Activated CD4-positive, alpha-beta T cell treated with anti-CD3 and anti-CD28 coated beads for 24 hours (primary cell): ENCODE results near the gene MSI2.

ENCODE experiments used
- DNase-seq, 2 donors: peaks; one replicate each; pipeline ENCODE4 v3.0.0-alpha.2; 2020; ENCODE audit warnings: low read depth in 2 of 2

MSI2 gene

DNA sequence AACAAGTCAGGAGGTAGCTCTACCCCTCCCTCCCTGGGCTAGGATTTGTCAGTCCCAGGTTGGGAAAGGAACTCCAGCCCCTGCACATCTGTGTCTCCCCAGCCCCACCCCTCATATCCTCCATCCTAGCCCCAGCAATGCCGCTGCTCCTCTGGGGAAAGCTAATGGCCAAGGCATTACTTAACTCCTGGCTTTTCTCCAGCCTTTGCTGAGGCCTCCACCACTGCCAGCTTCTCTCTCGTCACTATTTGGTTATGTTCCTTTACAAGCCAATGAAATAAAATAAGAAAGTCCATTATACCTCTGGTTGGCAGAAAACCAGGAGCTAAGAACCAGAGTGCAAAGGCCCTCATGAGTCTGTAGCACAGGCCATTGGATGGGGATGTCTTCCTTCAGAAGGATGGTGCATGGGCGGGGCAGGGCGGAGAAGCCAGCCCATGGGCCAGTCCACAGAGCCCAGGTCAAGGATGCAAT, 317.8 kb downstream of the MSI2 start:
- no peak for DNase-seq

DNA sequence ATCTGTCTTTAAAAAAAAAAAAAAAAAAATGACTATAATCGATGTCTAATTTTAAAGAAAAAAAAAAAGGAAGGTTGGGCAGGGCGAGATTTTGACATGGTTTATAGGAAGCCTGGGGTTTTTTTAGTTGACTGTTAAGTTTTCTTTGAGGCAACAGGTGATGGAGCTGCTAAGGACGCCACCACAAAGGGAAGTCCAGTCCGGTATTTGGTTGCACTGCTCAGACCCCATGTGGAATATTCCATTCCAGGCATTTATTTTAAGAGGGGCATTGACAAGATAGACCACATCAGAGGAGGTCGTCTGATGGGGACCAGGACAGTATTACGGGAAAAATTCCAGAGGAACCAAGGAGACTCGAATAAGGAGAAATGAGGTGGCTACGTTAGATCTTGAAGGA, 320.4 kb downstream of the MSI2 start:
- DNase-seq: no peak

DNA sequence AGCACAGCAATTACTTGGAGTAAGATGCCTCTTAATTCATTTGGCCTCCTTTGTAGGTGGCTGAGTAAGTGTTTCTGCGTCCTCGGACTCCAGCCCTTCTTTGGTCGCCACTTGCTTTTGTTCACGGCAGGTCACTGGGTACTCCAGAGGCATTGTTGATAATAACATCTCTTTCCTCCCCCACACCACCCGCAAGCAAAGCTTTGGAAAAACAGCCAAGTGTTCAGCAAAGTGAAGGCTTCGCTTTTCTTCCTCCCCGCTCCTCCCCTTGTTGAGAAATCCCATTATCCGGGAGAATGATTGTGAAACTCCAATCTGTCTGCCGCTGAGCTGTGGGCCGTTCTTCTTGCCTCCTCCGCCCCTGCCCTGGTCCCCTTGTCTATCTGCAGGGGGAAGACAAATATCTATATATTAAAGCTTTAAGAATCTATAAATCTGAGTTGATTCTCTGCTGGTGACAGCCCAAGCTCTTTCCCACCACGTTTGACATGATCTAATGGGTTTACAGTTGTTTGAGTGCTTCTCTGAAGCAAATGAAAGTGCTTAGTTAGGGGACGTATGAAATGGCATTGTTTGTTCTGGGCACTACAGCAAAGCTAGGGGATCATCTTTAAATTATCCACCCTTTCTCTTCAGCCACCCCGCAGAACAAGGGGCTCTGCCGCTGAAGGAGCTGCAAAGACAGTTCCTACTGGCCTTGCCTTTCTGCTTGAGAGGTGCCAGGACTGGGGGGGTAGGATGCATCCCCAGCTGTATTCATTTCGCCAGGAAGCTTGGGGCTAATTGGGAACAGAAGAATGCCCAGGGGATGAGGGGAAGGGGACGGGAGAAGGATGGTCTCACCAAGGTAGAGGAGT, 321.7 kb downstream of the MSI2 start:
- no peak for DNase-seq

DNA sequence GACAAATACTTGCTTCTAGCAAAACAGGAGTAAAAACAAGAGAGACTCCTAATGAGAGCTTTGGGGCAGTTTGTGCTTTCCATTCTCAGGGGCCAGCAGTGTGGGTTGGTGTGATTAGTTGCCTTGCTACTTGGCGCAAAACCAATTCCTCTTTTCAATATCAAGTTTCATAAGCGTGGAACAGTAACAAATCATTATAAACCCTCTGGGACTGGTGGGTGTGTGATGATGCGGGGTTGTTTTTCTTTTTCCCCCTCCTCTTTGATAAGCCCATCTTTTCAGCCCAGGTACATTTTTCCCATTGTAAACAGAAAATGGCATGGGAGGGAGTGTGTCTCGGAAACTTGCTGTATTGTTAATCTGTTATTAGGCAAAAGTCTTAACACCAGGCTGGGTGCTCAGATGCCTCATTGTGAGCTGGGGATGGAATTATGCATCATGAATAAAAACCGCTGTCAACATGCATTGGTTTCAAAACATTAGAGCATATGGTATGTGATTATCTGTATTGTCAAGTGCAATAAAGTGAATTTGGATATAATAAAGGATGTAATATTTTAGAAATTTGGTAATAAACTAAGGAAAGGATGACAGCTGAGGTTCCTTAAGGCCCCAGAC, 322.4 kb downstream of the MSI2 start:
- DNase-seq: no peak

DNA sequence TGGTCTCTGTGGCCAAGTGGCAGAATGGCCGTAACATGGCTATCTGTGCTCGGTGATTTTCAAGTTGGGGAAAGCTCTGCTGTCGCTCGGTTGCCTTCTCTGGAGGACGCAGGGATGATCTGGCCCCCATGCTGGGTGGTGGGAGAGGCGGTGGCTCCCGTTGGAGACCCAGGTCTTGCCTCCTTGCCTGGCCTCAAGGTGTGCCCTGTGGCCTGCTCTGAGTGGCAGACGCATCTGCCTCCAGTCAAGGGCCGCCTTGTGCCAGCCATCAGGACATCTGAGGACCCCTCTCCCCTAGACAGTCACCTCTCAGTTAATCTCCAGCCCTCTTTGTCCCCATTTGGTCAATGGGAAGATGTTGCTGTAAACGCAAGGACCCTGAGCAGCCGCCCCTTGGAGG, 322.9 kb downstream of the MSI2 start:
- DNase-seq: no peak

DNA sequence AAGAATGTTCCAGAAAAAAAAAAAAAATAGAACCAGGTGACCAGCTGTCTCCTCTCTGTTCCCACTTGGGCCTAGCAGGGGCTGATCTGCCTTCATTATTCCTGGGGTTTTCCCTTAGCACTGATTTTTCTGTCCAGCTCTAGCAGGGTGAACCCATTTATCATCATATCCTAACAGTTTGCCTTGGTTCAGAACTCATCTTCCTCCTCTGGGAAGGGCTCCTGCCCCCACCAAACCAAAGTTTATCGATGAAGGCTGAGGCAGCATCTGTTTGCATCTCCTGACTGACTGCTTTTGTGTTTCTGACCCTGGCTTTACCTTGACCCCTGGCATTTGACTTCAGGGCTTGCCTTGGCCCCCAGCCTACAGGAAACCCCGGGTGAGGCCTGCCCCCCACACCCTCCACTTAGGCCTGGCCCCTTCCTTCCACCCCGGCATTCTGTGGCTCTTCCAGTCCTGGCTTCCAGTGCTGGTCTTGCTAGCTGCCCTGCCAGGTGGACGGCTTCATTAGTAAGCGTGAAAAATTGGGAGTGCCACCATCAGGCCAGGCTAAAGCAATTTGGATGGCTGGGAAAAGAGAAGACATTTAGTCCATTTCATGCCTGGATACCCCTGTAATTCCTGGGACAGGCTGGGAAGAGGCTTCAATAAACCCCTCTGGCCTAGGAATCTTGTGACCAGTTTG, 323.9 kb downstream of the MSI2 start:
- DNase-seq: no peak

DNA sequence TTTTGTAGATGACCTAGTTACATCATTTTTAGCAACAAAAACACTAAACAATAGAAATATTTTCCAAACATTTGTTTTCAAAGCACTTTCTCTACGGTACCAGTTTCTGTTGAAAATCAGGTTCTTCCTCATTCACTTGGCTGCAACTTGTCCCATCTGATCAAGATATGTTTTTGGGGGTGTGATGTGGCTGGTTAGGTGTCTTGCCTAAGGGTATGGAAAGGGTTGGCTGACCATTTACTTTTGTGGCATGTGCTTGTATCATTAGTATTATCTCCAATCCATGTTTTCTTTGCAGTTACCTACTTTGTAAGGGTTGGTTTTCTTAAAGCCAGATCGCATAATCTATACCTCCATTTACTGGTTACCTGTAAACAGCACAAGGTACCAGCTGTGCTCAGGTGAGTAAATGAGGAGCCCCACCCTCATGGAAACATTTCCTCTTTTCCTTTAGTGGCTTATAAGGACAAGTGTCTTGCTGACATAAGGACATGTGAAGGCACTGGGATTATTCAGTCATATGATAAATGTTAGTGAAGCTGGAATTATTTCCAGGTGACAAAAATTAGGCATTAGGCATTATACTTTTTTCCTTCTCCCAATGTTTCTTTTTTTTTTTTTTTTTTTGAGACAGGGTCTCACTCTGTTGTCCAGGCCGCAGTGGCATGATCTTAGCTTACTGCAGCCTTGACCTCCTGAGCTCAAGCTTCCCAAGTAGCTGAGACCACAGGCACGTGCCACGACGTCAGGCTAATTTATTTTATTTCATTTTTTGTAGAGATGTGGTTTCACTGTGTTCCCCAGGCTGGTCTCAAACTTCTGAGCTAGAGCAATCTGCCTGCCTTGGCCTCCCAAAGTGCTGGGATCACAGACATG, 326.8 kb downstream of the MSI2 start:
- no peak for DNase-seq

DNA sequence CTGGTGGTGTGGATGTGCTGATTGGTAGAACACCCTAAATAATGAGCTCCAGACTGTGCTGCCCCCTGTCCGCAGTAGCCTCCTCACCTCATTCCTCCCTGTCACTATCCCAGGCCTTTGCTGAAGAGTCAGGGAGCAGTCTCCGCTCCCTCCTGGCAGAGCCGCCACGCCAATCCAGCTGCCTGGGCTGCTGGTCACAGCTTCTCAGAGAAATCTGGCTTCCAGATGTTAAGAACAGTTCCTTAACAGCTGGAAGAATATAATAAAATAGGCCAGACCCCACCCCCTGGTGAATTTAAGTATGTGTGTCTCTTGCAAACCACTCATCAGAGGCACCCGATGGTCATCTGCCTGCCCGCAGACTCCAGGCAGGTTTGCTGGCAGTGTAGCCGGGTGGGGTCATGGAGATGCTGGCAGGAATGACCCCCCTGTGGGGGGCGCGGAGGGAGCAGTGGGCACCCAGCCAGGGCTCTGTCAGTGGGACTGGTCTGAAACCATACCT, 327.8 kb downstream of the MSI2 start:
- DNase-seq: no peak

DNA sequence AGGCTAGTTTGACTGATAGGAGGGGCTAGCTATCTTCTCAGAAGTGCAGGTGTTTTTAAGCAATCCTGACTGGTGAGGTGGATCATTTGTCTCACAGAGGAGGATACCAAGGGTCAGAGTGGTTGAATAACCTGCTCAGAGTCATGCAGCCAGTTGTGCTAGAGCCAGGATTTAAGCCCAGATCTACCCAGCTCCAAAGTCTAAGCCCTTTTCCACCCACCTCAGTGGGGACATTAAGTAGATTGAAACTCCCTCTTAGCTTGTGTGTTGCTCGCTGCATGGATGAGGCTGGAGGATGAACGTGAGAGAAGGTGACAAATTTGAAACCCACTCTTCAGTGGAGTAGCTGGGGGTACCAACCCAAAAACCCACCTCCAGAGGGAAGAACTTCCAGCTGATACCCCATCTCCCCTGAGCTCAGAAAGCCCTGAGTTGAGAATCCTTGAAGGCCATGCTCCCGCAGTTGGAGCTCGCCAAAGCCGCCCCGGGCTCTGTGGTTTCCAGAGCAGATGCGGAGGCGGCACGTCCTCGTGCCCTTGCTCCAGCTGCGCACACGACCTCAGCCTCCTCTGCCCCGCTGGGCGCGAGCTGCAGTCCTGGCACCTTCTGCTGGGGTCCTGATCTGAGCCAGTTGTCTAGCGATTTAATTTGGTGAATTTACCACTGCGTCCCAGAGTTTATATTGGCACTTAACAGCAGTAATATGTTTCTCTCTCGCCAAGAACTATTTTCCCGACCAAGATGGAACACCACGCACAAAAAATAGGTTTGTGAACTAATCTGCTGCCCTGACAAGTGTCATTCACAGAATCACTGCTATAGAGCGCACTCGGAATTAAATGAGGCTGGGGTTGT, 329.2 kb downstream of the MSI2 start:
- no peak for DNase-seq

DNA sequence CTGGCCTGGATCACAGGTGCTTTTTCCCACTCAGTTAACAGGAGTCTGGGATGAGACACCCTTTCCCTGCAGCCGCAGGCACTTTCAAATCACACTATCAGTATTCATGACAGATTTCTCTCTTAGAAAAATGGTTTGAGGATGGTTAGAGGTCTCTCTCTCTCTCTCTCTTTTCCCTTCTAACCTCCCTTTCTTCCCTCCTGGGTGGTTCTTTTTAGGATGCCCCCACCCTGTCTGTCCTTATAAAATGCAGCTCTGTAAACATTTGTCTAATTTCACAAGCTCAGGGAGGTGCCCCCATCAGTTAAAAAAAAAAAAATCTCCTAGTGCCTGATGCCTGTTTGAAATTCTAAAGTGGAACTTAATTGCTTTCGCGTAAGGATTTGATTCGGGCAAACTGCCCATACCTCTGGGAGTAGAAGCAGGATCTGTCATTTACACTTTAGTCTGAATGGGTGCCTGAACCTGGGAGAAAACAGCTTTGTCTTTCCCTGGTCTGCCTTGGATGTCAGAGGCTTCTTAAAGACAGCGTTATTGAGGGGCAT, 329.9 kb downstream of the MSI2 start:
- no peak for DNase-seq

DNA sequence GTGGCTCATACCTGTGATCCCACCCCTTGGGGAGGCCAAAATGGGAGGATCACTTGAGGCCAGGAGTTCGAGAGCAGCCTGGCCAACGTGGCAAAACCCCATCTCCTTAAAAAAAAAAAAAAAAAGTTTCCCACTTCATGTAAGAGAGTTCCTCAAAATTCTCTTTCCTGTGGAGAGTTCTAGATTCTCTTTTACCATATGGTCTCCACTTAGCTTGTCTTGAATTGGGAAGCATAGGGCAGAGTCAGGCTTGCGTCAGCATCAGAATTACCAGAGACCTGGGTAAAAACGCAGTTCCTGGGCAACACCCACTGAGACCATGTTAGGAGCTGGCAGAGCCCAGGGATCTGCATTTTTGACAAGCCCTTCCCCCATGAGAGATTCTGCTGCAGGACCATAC, 330.4 kb downstream of the MSI2 start:
- no peak for DNase-seq

DNA sequence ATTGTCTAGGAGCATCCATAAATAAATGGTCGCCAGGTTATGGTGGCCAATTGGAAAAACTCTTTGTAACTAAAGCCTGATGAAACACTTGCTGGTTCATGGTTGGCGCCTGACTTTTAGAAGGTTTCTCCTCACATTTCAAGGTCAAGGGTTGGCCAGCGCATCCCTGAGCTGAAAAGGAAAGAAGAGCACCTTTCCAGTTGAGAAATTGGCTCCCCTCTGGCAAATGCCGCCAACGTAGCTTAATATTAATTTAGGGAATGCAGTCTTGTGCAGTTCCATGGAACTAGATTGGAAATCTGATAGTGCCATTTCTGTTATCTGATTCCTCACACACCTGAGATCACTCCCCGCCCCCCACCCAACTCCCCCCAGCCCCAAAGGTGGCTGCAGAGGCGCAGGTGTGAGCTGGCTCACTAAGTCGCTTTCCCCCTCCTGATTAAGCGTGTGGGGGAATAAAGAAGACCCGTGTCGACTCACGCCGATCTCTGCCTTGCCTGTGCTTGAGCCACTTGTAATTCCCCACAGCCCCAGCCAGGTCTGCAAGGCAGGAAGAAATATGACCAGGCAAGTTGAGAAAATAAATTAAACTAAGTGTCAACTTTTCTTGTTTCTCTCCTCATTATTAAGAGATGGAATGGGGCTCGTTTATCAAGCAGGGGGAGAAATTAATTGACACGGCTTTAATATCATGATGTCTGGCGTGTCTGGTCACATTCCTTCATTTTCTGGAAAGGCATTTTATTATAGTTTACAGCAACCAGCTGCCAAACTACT, 331.1 kb downstream of the MSI2 start:
- no peak for DNase-seq

DNA sequence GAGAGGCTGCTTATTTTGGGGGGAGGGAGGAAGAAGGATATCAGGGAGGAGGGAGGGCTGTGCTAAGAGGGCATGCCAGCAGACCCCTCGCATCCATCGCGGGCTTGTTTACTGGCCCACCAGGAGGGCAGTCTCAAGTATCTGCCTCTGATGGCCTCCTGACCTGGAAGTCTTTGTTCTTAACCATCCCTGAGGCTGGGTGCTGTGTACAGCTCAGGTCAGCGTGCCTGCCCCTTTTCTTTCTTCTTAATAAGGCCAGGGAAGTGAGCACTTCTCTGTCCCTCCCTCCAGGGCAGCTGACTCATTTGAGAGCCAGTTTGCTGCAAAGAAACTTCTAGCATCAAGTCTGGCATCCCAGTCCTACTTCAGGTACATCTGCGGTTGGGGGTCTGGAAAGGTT, 331.8 kb downstream of the MSI2 start:
- DNase-seq: no peak

DNA sequence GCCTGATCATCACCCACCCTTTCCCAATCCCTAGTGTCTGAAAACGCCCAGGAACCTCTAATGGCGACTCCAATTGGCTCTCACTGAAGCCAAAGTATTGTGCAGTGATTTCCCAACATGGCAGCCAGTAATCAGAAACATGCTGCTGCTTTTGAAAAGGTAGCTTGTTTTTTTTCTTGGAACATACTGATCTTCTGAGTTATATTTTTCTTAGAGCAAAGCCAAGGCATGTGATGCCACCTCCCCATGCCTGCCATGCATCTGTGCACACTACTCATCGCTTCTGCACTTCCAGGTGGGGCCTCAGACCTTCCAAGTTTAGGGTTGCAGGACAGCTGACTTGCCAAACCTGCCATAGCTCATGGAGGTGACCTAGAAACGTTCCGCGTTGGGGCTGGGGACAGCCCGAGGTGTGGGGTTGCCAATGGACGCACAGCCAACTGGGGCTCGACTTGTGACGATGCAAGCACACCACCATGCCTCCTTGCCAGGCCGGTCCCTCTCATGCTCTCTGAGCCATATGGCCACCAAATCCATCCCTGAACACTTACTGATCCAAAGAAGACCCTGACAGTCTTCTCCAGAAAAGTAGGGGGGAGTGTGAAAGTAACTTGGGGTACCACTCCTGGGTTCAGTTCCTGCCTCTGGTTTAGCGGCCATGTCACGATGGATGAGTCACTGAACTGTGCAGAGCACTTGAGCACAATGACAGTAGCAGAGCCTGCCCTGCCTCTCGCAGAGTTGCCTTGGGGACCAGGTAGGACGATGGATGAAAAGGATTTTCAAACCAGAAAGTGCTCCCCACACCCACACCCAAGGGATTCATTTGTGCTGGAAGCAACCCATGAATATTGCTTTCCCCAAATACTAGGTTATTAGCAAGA, 333.1 kb downstream of the MSI2 start:
- DNase-seq: no peak

DNA sequence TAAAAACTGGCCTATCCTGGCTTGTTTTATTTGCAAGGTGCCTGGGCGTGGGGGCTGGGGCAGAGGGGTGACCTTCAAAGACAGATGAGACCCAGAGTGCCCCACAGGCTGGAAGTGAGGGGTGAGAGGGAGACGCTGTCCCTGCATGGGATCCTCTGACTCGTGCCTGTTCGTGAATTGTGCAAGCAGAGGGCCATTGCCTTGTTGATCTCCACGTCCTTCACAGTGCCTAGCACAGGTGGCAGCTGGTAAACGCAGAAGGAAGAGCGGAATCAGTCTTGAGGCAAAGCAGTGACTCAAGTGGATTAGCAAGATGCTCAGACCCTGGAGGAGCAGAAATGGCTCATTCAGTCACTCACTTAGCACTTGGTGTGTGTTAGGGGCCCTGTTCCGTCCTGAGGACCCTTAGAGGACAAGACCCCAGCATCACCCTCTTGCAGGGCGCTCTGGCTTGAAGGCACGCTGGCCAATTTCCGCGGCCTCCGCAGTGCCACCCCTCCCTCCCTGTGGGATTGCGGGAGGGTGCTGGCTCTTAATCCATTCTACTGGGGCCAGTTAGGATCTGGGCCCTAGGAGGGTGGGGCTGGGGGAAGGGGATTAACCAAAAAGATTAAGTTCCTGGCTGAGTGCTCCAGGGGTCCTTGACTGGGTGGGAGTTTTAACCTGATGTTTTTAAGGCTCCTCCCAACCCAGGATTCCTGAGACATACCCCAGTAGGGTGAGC, 337.6 kb downstream of the MSI2 start:
- DNase-seq: no peak

DNA sequence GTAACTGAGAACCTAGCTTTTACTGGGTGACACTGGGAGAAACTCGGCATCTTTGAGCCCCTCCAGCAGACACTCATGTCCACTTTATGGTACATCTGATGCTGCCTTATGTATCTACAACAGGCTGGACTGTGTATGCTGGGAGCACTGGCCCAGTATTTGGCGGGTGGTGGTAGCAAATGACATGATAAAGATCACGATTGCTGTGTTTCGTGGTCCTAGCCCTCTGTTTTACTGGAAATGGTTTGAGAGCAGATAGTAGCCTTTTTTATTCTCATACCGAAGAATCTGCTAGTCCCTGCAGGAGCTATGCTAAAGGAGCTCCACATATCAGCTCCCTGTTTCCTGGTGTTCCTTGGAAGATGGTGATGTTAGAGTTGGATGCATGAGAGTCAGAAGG, 338.4 kb downstream of the MSI2 start:
- DNase-seq: no peak

DNA sequence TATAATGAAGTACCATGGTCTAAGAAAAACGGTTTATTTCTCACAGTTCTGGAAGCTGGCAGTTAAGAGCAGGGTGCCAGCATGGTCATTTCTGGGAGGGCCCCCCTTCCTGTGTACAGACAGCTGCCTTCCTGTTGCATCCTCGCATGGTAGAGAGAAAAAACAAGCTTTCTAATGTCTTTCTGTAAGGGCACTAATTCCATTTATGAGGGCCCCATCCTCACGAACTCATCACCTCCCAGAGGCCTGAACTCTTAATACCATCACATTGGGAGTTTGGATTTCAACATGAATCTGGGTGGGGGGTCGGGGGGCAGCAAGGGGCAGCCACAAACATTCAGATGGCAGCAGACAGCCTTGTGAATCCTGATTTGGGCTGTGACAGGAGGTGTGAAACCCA, 339.1 kb downstream of the MSI2 start:
- no peak for DNase-seq
